GM18907 (cell line): Measurements from ENCODE around the gene ZNF30.
"Not testable (repeated sequence)": the region's sequence is repeated elsewhere in the genome, so short reads cannot be mapped to it uniquely, and the experiment has no call there.

Experiments
- ATAC-seq: cut with Tn5 transposase; IDR thresholded peaks from one replicate; pipeline ENCODE4 v1.9.1; 2021; ENCODE audit warnings: mild to moderate bottlenecking, moderate library complexity; ENCODE audit not compliant: unreplicated experiment

The ZNF30 gene

DNA sequence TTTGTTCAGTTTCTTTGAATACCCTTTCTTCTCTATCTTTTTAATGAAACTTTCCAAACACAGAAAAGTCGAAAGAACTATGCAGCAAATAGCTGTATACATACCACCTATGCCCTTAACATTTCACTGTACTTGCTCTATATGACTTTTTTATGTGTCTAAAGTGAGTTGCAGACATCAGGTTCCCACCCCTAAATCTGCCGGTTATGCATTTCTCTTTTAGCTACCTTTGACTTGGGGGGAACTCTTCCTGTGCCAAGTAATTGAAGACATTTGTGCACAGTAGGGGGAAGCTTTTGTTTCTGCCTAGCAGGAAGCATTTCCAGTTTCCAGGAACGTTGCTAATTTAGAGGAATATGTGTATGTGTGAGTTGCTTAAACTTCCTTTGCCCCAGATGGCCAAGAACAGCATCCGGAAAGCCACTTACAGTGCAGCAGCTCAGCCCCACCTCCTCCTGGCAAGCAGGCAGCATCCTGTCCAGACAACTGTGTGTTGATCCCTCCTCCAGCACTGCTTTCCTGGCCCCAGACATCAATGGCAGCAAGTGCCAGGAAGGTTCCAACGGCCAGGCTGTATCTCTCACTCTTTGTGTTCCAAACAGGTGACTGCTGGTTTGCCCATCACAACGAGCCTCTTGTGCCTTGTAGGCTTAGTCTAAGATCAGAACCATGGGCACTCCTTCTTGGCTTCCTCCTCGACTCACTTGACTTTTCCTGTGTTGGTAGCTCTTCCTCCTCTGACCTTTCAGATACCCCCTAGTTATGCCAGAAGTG, 58.7 kb downstream of the ZNF30 start:
- ATAC-seq: no peak

DNA sequence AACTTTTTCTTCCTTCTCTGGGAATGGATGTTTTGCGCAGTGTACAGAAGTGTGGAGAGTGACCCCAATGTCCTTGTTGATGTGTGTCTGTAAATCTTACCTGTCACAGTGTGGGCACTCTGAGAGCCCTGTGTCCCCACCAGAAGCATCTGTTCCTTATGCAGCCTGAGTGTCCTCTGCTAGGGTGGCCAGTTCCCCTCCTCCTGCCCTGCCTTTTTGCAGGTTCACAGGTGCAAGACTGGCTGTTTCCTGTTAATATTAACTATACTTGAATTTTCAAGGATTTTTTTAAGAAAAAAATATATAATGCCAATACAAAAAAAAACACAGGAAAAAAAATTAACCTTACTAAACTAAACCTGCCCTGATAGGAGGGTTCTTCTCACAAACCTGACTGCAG, 61.4 kb downstream of the ZNF30 start:
- no peak for ATAC-seq

DNA sequence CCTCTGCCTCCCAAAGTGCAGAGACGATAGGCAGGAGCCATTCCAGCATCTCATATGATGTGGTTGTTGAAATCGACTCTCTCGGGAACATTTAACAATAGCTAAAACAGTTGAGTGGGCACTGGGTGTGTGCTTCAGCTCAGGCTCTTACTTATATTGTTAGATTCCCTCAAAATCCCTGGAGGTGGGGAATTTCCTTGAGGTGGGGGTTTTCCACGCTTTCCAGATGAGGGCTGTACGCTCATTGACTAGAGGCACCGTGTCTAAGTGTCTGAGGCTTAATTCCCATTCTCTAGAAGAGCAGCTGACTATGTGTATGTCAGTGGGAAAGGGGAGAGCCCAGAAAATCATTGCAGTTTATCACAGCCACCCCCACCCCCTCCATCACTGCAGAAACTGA, 62.6 kb downstream of the ZNF30 start:
- no peak for ATAC-seq

DNA sequence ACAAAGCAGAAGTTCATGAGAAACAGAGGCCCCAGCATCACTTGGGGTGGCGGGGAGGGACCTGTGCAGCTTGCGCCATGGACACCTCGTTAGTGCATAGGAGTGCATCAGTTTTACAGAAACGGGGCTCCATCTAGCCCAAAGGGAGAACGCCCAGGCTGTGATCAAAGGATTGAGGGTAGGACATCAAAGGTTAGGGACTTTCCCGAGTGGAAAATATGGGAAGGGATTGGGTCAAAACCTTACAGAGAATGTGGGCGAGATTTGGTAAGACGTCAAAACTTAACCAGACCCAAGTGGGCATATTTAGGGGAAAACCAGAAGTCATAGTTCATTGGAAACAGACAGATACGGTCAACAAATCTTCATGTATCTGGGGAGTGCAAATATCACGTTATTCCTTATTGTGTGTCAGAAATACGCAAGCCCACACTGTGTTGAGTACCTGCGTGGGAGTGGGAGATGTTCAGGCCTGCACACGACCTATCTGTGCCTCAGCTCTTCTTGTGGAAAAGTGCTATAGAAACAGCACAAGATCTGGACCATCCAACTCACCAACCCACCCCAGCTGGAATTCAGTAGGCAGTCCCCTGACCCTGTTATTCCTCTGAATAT, 64.0 kb downstream of the ZNF30 start:
- no peak for ATAC-seq

DNA sequence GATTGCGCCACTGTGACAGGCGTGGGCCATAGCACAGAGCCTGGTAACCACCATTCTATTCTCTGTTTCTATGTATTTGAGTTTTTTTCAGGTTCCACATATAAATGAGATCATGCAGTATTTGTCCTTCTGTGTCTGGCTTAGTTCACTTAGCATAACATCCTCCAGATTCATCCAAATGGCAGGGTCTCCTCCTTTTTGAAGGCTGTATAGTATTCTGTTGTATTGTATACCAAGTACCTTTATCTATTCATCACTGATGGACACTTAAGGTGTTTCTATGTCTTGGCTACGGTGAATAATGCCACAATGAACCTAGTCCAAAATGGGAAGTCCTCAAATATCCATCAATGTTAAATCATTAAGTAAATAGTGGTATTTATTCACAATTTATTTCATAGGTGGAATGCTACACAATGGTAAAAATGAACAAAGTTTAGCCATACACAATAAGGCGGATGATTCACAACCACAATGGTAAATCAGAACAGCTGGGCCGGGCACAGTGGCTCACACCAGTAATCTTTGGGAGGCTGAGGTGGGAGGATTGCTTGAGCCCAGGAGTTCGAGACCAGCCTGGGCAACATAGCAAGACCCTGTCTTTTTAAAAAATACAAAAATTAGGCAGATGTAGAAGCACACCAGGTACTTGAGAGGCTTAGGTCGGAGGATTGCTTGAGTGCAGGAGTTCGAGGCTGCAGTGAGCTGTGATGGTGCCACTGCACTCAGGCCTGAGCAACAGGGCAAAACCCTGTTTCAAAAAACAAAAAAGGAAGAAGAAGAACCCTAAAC, 65.0 kb downstream of the ZNF30 start:
- ATAC-seq: no peak

DNA sequence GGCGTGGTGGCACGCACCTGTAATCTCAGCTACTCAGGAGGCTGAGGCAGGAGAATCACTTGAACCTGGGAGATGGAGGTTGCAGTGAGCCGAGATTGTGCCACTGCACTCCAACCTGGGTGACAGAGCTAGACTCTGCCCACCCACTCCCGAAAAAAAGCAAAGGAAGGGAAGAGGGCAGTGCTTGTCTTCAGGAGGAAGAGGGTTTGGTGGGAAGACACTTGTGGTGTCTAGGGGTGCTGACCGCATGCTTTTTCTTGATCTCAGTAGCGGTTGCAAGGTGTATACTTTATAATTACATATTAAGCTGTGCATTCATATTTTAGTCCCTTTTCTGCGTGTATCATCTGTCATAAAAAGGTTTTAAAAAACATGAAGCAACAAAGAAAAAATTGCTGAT, 65.9 kb downstream of the ZNF30 start:
- ATAC-seq: not testable (repeated sequence)

DNA sequence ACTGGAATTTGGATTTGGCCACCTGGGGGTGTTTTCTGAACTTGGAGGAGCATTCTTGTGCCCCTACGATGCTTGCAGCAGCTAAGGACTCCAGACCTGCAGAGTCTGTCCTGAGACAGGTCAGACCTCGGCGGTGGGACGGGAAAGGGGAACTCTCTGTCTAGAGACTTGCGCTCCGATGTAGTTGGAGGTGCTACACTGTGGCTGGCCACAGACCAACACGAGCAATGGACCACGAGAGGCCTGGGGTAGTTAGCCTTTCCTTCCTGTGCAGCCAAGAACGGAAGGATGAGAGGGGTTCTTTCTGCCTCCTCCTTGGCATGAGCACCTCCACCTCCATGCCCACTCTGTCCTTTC, 67.6 kb downstream of the ZNF30 start:
- ATAC-seq: no peak
